Measurements from ENCODE around the gene L2HGDH.
A peak's percentile ranks its signal among the peaks of the same experiment; 100 is the strongest.

L2HGDH gene

GRCh38 chr14:50345846-50346422 lies 33.9 kb upstream of the L2HGDH start:
- no peak for DNase-seq (ENCODE audit: low spot score)
- H3K27ac ChIP-seq, result peak overlapping the region in 1 of 2 donors; percentile 5

GRCh38 chr14:50344876-50345563 lies 33.0 kb upstream of the L2HGDH start:
- no peak for TF ChIP-seq CTCF (IDR thresholded peaks at IDR 0.05)
- no peak overlapping the region for H3K4me3 ChIP-seq
- DNase-seq (ENCODE audit: low spot score), result no peak
- H3K27ac ChIP-seq, result no peak overlapping the region

More at GRCh38 chr14:50345846-50346422, 33.9 kb upstream of the L2HGDH start:
- no peak overlapping the region for H3K4me3 ChIP-seq
- TF ChIP-seq CTCF (IDR thresholded peaks at IDR 0.05), result no peak

- DNase-seq (ENCODE audit: low spot score), result no peak
- Histone ChIP-seq H3K27ac (no peak overlapping the region), H3K4me3 (no peak overlapping the region)
- TF ChIP-seq CTCF (IDR thresholded peaks at IDR 0.05), result no peak
These were observed 32.2 kb upstream of the L2HGDH start for GRCh38 chr14:50344116-50344775.

GRCh38 chr14:50343434-50343833 lies 31.4 kb upstream of the L2HGDH start:
- no peak for DNase-seq (ENCODE audit: low spot score)
- H3K27ac ChIP-seq, result peak overlapping the region in 1 of 2 donors; percentile 57
- TF ChIP-seq CTCF (IDR thresholded peaks at IDR 0.05), result no peak
- no peak overlapping the region for H3K4me3 ChIP-seq

GRCh38 chr14:50342221-50343078 lies 30.4 kb upstream of the L2HGDH start:
- DNase-seq (ENCODE audit: low spot score), result no peak
- Histone ChIP-seq H3K27ac (peak overlapping the region; percentile 43 to 79), H3K4me3 (peak overlapping the region; percentile 69)
- no peak for TF ChIP-seq CTCF (IDR thresholded peaks at IDR 0.05)

- Histone ChIP-seq H3K4me3 (no peak overlapping the region), H3K27ac (no peak overlapping the region)
- DNase-seq (ENCODE audit: low spot score), result no peak
- TF ChIP-seq CTCF (IDR thresholded peaks at IDR 0.05), result no peak
These were observed 28.9 kb upstream of the L2HGDH start for GRCh38 chr14:50340963-50341362.

Data from coronary artery (tissue), 2 donors.